Right forelimb (tissue), 1 donor: ENCODE results near the gene POU5F2.

Source experiments
- DNase-seq: peaks from one replicate; pipeline ENCODE4 v3.0.0-alpha.2; 2018

POU5F2 gene

DNA sequence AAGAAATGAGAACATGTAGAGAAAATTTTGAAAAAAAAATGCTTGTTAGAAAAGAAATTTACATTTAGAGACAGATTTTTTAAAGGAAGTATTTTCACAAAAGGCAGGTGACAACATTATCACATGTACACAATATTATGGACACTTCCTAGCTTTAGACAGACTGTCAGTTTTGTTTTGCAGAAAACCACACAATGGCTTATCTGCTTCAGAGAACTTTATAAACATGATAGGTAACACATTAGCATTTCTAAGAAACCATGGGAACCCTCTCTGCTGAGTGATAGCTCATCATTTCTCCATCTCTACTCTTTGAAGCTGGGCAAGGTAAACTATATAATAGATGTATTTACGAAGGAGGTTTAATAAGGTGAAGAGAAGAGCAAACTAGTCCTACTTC, 25.6 kb downstream of the POU5F2 start:
- DNase-seq, result no peak

DNA sequence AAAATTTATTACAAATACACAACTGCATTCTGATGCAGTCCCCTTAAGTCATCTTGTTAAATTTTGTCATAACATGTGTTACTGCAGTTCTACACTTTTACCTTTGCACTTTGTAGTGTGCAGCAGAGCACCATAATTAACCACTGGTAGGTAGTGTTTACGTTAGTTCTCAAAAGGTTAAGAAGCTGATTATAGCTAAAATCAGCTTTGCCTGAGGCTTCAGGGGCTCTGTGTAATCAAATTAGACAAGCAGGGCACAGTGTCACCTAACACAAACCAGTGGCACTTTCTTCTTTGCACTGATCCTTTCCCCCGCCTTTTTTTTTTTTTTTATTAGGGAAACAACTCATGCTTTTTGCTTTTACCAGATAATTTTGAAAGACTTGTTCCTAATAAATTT, 26.1 kb downstream of the POU5F2 start:
- DNase-seq, result no peak

DNA sequence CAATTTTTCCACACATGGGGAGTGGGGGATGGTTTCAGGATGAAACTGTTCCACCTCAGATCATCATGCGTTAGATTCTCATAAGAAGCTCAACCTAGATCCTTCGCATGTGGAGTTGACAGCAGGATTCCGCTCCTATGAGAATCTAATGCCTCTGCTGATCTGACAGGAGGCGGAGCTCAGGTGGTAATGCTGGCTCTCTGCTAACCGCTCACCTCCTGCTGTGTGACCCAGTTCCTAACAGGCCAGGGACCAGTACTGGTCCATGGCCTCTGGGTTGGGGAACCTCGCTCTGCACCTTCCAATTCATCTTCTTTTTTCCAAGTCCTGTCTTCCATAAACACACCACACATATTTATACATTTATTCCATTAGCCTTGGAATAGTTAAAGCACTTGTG, 33.0 kb downstream of the POU5F2 start:
- DNase-seq, result no peak

DNA sequence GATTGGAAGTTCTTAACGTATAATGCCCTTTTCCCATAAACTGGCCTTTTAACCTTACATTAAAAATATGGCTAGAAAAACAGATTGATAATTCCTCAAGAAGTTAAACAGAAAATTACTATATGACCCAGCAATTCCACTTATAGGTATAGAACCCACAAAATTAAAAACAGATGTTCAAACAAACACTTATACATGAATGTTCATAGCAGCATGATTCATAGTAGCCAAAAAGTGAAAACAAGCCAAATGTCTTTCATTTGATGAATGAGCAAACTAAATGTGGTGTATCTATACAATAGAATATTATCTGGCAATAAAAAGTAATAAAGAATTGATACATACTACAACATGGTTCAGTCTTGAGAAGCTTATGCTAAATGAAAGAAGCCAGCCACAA, 35.5 kb downstream of the POU5F2 start:
- DNase-seq, result no peak

DNA sequence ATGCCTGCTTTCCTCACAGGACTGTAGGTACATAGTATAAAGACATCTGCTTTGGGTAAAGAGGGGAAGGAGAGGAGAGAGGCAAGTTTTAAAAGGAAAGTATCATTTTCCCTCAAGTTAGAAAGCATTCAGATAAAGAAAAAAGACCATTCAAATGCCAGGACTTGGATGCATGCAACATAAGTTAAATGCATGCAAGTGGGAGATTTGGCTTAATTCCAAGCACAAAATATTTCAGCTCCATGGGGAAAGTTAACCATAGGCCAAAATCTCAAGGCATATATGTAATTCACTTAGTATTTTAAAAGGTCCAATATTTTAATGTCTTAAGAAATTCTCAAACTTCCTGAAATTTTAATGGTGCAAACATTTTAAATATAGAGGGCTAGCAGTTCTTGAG, 36.4 kb downstream of the POU5F2 start:
- DNase-seq, result no peak

DNA sequence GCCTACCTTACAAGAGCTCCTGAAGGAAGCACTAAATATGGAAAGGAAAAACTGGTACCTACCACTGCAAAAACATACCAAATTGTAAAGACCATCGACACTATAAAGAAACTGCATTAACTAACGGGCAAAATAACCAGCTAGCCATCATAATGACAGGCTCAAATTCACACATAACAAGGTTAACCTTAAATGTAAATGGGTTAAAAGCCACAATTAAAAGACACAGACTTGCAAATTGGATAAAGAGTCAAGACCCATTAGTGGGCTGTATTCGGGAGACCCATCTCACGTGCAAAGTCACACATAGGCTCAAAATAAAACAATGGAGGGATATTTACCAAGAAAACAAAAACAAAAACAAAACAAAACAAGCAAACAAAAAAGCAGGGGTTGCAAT, 49.4 kb downstream of the POU5F2 start:
- no peak for DNase-seq
